Right atrium auricular region (tissue), 2 donors: ENCODE measurements around the gene TRMT11. TPM values are rescaled to one million over a fixed set of nuclear protein-coding genes. Genes with fewer than 3 reads are reported as not detected.

Source experiments
- DNase-seq: peaks from one replicate; pipeline ENCODE4 v3.0.0-alpha.2; 2019; ENCODE audit warnings: low spot score
- H3K27ac ChIP-seq, 2 donors: fragments of 200-600 bp; sonication (generic); 1 replicate in 1 of 2; 2 replicates in 1 of 2; pipeline ENCODE4 v1.5.1; 2016 to 2019
- H3K27me3 ChIP-seq, 2 donors: fragments of 200-600 bp; sonication (generic); one replicate each; pipeline versions ENCODE4 v1.5.1 to v1.6.0; 2017 to 2019
- H3K36me3 ChIP-seq: fragments of 200-600 bp; sonication (generic); one replicate; pipeline ENCODE4 v1.5.1; 2016
- H3K4me1 ChIP-seq, 2 donors: fragments of 200-600 bp; sonication (generic); one replicate each; pipeline versions ENCODE4 v1.5.1 to v1.6.0; 2017 to 2019
- H3K4me3 ChIP-seq, 2 donors: fragments of 200-600 bp; sonication (generic); 1 replicate in 1 of 2; 2 replicates in 1 of 2; pipeline ENCODE4 v1.5.1; 2017 to 2019; ENCODE audit warnings: mild to moderate bottlenecking in 1 of 2, moderate library complexity in 1 of 2
- H3K9me3 ChIP-seq, 2 donors: fragments of 200-600 bp; sonication (generic); one replicate each; pipeline ENCODE4 v1.5.1; 2019
- CTCF ChIP-seq, 2 donors: fragments of 200-600 bp; sonication (generic); IDR thresholded peaks; one replicate each; pipeline ENCODE4 v1.5.1; 2019; ENCODE audit warnings: antibody characterized with exemption in 2 of 2
- total RNA-seq, 2 donors: library from RNA; depleted of rRNA; stranded (reverse); fragments of >200 nt; gene quantifications; one replicate each; pipeline ENCODE4 v1.1.0, GENCODE V29; 2016

The TRMT11 gene
- total RNA-seq, 2 donors from 2014 or later: 9.7 to 10.1 TPM

- Histone ChIP-seq H3K36me3 (no peaks in the 10 kb centered on the region), H3K4me3 (no peak overlapping the region), H3K27ac (no peak overlapping the region), H3K9me3 (no peaks in the 10 kb centered on the region), H3K27me3 (no peaks in the 10 kb centered on the region), H3K4me1 (no peaks in the 10 kb centered on the region)
- DNase-seq: no peak
- no peak for TF ChIP-seq CTCF (IDR thresholded peaks at IDR 0.05)
These were observed 74.1 kb downstream of the TRMT11 start for GRCh38 chr6:126060400-126060799.

DNA sequence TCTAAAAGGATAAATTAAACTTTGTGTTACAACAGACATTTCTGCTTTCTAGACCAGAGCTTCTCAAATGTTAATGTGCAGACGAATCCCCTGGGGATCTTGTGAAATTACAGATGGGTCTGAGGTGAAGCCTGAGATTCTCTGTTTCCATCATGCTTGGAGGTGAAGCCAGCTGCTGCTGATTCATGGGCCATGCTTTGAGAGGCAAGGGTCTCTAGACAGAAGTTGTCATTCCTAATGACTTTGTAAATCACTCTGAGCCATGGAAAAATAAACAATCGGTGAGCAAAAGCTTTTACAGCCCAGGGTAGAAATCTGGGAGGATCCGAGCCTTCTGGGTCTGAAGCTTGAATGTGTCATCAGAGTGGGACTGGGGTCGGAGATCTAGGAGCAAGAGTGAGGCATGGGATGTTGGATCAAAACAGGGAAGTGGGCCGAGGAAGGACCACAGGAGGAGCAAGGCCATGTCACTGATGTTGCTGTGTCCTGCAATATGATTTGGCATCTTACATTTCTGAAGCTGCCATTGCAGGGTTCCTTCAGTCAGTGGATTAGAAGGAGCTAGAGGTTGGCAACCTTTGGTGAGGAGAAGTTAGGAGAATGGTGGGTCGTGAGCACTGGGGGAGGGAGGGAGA lies 77.3 kb downstream of the TRMT11 start:
- Histone ChIP-seq H3K4me1 (no peaks in the 10 kb centered on the region), H3K9me3 (no peaks in the 10 kb centered on the region), H3K27me3 (no peaks in the 10 kb centered on the region), H3K27ac (no peak overlapping the region), H3K4me3 (no peak overlapping the region), H3K36me3 (no peaks in the 10 kb centered on the region)
- TF ChIP-seq CTCF (IDR thresholded peaks at IDR 0.05): no peak
- DNase-seq: no peak

GRCh38 chr6:126064257-126064747 lies 78.0 kb downstream of the TRMT11 start:
- Histone ChIP-seq H3K36me3 (no peaks in the 10 kb centered on the region), H3K4me3 (no peak overlapping the region), H3K4me1 (no peaks in the 10 kb centered on the region), H3K27ac (no peak overlapping the region), H3K27me3 (no peaks in the 10 kb centered on the region), H3K9me3 (no peaks in the 10 kb centered on the region)
- TF ChIP-seq CTCF (IDR thresholded peaks at IDR 0.05): no peak
- DNase-seq: no peak

GRCh38 chr6:126064748-126065401 lies 78.5 kb downstream of the TRMT11 start:
- no peaks in the 10 kb centered on the region for H3K9me3 ChIP-seq
- no peak overlapping the region for H3K4me3 ChIP-seq
- no peak for DNase-seq
- H3K27ac ChIP-seq: no peak overlapping the region
- H3K4me1 ChIP-seq: no peaks in the 10 kb centered on the region
- H3K36me3 ChIP-seq: no peaks in the 10 kb centered on the region
- no peaks in the 10 kb centered on the region for H3K27me3 ChIP-seq
- no peak for TF ChIP-seq CTCF (IDR thresholded peaks at IDR 0.05)

DNA sequence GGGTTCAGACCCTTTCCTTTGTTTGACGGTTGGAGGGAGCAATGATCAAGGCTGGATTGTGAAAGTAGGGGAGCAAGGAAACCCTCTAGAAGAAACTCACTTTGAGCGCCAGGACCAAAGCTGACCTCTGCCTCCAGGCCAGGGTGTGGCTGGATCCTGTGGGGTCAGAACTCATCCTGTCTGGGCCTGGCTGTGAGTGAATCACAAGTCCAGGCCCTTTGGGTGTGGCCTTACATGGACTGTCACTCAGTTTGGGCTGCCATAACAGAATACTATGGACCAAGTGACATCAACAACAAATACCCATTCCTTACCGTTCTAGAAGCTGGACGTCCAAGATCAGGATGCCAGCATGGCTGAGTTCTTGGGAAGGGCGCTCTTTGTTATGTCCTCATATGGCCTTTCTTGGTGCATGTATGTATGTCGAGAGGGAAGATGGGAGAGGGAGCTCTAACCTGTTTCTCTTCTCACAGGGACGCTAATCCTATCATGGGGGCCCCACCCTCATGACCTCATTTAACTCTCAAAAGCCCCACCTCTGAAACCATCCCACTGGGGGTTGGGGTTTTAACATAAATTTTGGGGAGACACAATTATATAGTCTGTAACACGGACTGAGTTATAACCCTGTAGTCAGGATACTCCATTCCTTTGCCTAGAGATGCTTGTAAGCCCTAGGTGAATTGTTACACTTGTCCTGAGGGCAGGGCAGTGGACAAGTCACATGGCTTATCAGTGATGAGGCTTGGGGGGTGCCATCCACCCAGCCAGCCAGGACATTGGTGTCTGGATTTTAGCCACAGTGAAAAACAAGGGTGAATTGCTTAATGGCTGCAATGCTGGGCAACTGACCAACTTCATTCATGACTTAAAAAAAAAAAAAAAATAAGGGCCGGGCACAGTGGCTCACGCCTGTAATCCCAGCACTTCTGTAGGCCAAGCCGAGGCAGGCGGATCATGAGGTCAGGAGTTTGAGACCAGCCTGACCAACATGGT lies 80.0 kb downstream of the TRMT11 start:
- Histone ChIP-seq H3K27ac (no peak overlapping the region), H3K4me1 (no peaks in the 10 kb centered on the region), H3K4me3 (no peak overlapping the region), H3K27me3 (no peaks in the 10 kb centered on the region), H3K36me3 (no peaks in the 10 kb centered on the region), H3K9me3 (no peaks in the 10 kb centered on the region)
- DNase-seq: no peak
- no peak for TF ChIP-seq CTCF (IDR thresholded peaks at IDR 0.05)
